ENCODE measurements around the gene CCDC170.

CCDC170 gene

DNA sequence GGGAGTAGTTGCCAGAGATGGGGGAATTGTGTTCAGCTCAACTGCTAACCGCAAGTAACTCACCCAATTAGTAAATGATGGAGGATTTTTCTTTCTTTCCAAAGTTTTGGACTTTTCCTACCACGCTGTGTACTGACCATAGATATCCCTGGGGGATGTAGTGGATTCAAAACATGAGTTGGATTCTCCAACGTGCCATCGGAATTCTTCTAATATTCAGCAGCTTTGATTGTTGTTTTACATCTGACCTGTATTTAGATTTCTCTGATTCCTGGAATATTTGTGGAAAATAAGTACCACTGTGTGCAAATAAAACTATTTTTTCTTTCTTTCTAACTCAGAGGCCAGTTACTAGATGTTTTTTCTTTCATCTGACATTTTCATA lies 1.1 kb downstream of the CCDC170 start:
- H3K79me2 ChIP-seq (ENCODE audit: insufficient read depth, low read length) = no peaks in the 10 kb centered on the region
- no peak overlapping the region for H2AFZ ChIP-seq (ENCODE audit: low read length)
- no peaks in the 10 kb centered on the region for H3K9me3 ChIP-seq (ENCODE audit: insufficient read depth, low read depth, low read length)
- no peaks in the 10 kb centered on the region for H4K20me1 ChIP-seq (ENCODE audit: insufficient read depth, low read length, poor library complexity, severe bottlenecking)
- H3K4me2 ChIP-seq (ENCODE audit: low read depth, low read length, poor library complexity, severe bottlenecking) = no peak overlapping the region
- H3K4me1 ChIP-seq (ENCODE audit: insufficient read depth, low read length, poor library complexity, severe bottlenecking) = no peaks in the 10 kb centered on the region
- no peaks in the 10 kb centered on the region for H3K9me2 ChIP-seq (replicated peaks; ENCODE audit: low read depth, low read length)
- H3K4me3 ChIP-seq (ENCODE audit: low read length, poor library complexity, severe bottlenecking) = no peak overlapping the region
- TF ChIP-seq EZH2phosphoT487 (IDR thresholded peaks at IDR 0.05; ENCODE audit: borderline replicate concordance) = no peak
- no peak for TF ChIP-seq CTCF (conservative IDR thresholded peaks at IDR 0.05; ENCODE audit: low read length)
- H3K27me3 ChIP-seq (ENCODE audit: insufficient read depth, low read length, poor library complexity, severe bottlenecking) = no peaks in the 10 kb centered on the region
- no peaks in the 10 kb centered on the region for H3F3A ChIP-seq (ENCODE audit: low read depth)
- H3K9ac ChIP-seq (ENCODE audit: low read depth, low read length, poor library complexity, severe bottlenecking) = no peak overlapping the region
- no peaks in the 10 kb centered on the region for H3K36me3 ChIP-seq (ENCODE audit: insufficient read depth, low read length)

- no peaks in the 10 kb centered on the region for H3K9me3 ChIP-seq (ENCODE audit: insufficient read depth, low read depth, low read length)
- H3K27me3 ChIP-seq (ENCODE audit: insufficient read depth, low read length, poor library complexity, severe bottlenecking) = no peaks in the 10 kb centered on the region
- no peaks in the 10 kb centered on the region for H4K20me1 ChIP-seq (ENCODE audit: insufficient read depth, low read length, poor library complexity, severe bottlenecking)
- no peaks in the 10 kb centered on the region for H3K36me3 ChIP-seq (ENCODE audit: insufficient read depth, low read length)
- no peaks in the 10 kb centered on the region for H3K79me2 ChIP-seq (ENCODE audit: insufficient read depth, low read length)
- H3K9ac ChIP-seq (ENCODE audit: low read depth, low read length, poor library complexity, severe bottlenecking) = no peak overlapping the region
- TF ChIP-seq EZH2phosphoT487 (IDR thresholded peaks at IDR 0.05; ENCODE audit: borderline replicate concordance) (no peak), CTCF (conservative IDR thresholded peaks at IDR 0.05; ENCODE audit: low read length) (no peak)
- no peaks in the 10 kb centered on the region for H3K4me1 ChIP-seq (ENCODE audit: insufficient read depth, low read length, poor library complexity, severe bottlenecking)
- H3K4me3 ChIP-seq (ENCODE audit: low read length, poor library complexity, severe bottlenecking) = no peak overlapping the region
- H3K4me2 ChIP-seq (ENCODE audit: low read depth, low read length, poor library complexity, severe bottlenecking) = no peak overlapping the region
- no peaks in the 10 kb centered on the region for H3F3A ChIP-seq (ENCODE audit: low read depth)
- no peaks in the 10 kb centered on the region for H3K9me2 ChIP-seq (replicated peaks; ENCODE audit: low read depth, low read length)
- H2AFZ ChIP-seq (ENCODE audit: low read length) = no peak overlapping the region
Observed at GRCh38 chr6:151495380-151495779, 1.6 kb downstream of the CCDC170 start.

DNA sequence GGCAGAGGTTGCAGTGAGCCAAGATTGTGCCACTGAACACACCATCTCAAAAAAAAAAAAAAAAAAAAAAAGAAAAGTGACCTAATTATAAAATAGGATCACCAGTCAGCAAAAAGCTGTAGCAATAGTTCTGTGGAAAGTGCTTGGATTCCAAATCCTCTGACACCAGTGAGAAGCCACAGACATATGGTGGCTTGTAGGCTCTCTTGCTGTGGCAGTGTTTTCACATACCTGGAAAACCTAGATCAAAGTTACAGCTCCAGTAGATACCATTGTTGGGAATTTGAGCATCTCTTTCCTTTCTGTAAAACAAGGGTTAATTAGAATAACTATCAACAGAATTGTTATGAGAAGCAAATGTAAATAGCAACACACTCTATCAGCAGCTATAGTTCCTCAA lies 4.1 kb downstream of the CCDC170 start:
- peak overlapping the region; percentile 75 for H2AFZ ChIP-seq (ENCODE audit: low read length)
- H3K9ac ChIP-seq (ENCODE audit: low read depth, low read length, poor library complexity, severe bottlenecking) = no peak overlapping the region
- no peaks in the 10 kb centered on the region for H3K27me3 ChIP-seq (ENCODE audit: insufficient read depth, low read length, poor library complexity, severe bottlenecking)
- no peak overlapping the region for H3K4me2 ChIP-seq (ENCODE audit: low read depth, low read length, poor library complexity, severe bottlenecking)
- H3K4me1 ChIP-seq (ENCODE audit: insufficient read depth, low read length, poor library complexity, severe bottlenecking) = no peaks in the 10 kb centered on the region
- no peaks in the 10 kb centered on the region for H3F3A ChIP-seq (ENCODE audit: low read depth)
- no peak overlapping the region for H3K4me3 ChIP-seq (ENCODE audit: low read length, poor library complexity, severe bottlenecking)
- no peaks in the 10 kb centered on the region for H3K36me3 ChIP-seq (ENCODE audit: insufficient read depth, low read length)
- no peaks in the 10 kb centered on the region for H4K20me1 ChIP-seq (ENCODE audit: insufficient read depth, low read length, poor library complexity, severe bottlenecking)
- H3K9me2 ChIP-seq (replicated peaks; ENCODE audit: low read depth, low read length) = no peaks in the 10 kb centered on the region
- no peaks in the 10 kb centered on the region for H3K9me3 ChIP-seq (ENCODE audit: insufficient read depth, low read depth, low read length)
- no peaks in the 10 kb centered on the region for H3K79me2 ChIP-seq (ENCODE audit: insufficient read depth, low read length)
- no peak for TF ChIP-seq CTCF (conservative IDR thresholded peaks at IDR 0.05; ENCODE audit: low read length)
- TF ChIP-seq EZH2phosphoT487 (IDR thresholded peaks at IDR 0.05; ENCODE audit: borderline replicate concordance) = no peak

All from Loucy (cell line).